T-helper 22 cell (primary cell): ENCODE results near the gene SYNRG.
A peak's percentile ranks its signal among the peaks of the same experiment; 100 is the strongest.

Experiments used
- DNase-seq: peaks from one replicate; pipeline ENCODE4 v3.0.0-alpha.2; 2020; ENCODE audit warnings: low read depth

SYNRG gene

DNA sequence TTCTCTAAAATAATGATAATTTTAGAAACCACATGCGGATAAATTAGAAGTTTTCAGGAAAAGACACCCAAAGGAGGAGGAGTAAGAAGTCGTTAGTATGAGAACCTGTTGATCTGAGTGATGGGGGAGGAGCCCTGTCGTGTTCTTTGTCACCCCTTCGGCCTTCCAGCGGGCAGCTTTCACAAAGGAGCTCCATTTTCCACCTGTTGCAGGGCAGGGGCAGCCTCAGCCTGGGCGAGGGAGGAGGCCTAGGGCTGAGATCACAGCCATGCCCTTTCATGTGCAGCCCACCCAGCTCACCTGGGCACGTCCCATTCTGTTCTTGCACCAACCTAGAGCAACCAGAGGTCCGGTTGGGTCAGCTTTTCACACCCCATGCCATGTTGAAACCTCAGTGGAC is 114.2 kb downstream of the SYNRG start:
- no peak for DNase-seq

DNA sequence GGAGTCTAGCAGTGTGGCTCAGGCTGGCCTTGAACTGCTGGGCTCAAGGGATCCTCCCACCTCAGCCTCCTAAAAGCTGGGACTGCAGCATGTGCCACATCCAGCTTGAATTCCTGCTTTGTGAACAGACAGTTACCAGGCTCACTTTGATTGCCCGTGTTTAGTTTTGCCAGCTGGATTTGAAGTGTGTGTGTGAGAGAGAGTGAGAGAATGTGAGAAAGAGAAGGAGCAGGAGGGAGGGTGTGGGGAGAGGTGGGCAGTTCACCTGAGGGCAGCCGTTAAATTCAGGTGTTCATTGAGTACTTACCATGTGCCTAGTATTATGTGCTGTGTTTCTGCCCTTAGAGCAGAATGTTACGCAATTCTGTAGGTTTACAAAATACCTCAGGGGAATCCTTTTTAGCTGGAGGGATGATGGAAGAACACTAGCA is 114.8 kb downstream of the SYNRG start:
- no peak for DNase-seq

DNA sequence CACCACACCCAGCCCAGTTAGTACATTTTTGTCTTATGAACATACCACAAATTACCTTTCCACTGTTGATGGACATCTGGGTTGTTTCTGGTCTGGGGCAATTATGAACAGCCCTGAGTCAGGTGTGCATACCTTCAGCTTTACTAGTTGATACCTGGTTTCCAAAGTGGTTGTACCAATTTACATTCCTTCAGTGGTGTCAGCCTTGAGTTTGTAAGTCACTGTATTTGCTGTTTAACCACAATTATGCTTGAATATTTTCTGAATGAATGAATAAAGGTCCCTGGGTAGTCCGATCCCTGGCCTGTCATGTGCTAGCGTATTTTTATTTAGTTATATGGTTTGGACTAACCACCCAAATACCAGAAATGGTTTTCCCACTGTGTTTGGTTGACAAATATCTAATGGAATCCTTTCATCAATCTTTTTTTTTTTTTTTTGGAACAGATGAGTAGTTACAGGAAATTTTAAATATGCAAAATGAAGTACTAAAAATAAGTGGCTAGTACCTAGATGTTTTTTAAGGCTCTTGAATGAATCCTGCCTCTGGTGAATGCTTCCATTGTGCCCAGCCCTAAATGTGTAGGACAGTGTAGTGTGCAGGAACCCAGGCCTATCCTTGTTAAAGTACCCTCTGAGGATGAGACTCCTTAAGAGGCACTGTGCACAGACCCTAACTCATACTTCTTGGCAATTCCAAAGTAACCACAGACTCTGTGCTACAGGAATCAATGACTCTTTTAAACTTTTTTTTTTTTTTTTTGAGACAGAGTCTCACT is 115.8 kb downstream of the SYNRG start:
- no peak for DNase-seq

DNA sequence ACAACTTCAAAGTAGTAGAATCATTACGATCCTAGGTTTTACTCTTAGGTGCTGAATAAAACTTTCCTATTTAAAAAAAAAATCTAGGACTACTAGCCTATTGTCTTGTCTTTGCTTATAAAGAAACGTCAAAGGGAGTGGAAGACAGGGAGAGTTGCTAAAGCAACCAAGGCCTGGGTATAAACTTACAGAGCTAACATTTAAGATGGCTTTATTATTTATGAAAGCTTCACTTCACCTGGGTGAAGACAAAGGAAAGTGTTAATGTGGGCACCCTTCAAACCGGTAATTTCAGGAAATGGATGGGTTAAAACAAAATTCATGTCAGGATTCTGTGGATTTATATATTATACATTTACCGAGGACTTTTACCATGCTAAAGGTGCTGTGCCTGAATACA is 117.1 kb downstream of the SYNRG start:
- no peak for DNase-seq

DNA sequence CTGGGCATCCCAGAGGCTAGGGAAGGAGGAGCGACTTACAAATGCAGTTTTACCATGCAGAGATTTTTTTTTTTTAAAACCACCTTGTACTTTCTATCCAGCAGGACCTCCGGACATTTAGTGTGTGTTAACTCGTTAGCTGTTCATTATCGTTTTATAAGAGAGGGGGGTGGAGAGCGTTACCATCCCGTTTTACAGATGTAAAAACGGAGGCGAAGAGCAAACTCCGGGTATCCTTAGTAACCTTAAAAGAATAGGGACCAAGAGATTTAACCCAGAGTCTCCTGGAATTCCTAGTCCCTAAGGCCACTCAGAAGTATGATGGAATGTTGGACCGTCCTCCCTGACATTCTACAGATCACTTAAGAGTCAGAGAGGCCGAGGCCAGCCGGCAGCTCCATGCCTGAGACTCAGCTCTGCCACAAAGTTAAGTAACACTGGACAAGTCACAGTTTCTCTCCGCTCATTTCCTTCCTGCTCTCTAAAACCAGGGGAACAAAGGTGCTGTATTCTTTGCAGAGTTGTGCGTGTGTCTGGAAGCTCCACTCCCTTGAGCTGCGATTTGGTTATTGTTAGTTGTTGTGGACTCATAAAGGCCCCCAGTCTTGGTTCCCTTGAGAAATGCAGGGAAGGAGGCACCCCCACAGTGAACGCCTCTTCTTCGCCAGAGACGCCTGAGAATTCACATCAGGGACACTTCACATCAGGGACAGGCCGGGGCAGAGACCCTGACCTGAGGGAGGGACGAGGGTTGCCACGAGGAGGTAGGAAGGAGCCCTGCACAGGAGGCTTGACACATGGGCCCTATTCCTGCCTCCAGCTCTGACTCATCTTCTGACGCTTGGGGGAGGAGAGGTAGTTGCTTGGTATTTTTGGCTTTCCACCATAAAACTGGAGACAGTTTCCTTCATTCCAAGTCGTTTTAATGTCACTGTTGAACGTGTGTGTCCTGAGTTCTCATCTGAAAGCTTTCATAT is 118.3 kb downstream of the SYNRG start:
- DNase-seq: no peak

DNA sequence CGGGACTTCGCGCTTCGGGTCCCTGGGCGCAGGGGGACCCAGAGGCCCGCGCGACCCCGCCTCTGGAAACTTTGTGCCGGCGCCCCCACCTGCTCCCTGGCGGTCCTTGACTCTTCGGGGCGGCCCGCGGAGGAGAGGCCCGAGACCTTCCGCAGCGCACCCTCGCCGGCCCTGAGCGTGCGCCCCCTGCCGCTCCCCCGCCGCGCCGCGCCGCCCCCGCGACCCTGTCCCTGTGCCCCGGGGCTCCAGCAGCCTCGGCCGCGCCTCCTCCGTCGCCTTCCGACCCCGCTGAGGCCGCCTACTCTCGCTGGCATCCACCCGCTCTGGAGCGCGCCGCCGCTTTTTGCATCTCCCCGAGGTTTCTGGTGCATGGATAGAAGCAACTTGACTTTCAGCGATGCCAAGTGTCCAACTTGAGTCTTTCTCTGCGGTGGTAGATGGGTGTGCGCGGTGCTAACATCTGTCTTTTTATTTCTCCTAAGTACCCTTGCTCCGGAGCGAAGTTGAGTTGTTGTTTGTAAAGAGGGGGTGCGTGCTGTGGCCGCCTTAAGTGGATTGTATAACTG is 119.1 kb downstream of the SYNRG start:
- DNase-seq: peak; percentile 58

DNA sequence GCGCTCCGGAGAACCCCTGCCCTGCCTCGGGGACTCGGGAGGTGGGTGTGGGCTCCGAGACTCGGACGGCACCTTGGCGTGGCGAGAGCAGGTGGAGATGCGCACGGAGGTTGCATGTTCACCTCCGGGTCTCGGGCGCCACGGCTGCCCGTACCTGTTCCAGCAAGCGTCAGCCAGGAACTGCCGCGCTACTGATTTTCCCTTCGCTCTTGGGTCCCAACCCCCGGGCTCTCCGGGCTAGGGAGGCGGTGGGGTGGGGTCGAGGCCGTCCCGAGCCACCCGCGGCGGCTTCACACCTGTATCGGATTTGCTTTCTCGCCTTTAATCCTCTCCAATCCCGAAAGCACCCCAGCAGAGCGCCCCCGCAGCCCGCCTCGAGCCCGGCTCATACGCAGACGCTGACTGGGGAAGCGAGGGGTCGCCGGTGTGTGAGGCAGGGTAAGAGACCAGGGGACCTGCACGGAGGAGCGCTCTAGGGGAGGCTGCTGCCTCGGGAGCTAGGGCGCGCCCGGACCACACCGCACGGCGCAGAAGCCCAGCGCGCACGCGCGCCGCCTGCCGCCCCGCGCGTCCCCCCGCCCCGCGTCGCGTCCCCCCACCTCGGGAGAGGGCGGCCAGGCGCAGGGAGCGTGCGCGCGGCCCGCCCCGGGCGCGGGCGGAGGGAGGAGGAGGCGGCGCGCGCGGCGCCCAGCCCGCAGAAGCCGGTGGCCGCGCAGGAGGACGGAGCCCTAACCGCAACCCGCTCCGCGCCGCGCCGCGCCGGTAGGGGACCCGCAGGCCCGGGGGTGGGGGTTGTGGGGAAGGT is 119.8 kb downstream of the SYNRG start, which contains the start of gene DUSP14:
DUSP14 (plus strand) TSS at position 695 of the 805 bp plus-strand sequence. CDS start 22,382 bp downstream, outside the sequence.
- peak; percentile 71 for DNase-seq

DNA sequence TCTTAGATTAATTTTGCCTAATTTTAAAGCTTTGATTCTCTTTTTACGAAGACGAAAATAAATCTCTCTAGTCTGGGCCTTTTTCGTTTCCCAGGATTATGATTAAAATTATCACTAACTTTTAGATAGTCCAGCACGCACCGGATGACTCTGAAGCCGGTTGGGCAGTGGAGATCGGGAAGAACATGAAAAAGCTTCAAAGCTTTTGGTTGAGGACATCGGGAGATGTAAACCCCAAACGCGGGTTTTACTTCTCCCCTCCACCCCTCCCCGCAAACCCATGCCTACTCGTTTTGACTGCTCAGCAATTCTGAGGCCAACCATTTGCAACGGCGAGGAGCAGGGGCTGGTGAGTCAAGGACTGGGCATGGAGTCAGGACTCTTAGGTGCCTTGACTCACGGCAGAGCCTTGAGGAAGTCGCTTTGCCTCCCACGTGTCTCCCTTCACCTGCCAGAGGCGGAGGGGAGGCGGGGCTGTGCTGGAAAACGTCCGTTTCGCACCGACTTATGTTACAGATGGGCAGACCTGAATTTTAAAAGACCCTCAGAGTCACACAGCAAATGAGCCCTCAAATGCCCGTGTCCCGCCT is 120.5 kb downstream of the SYNRG start:
- peak; percentile 49 for DNase-seq

DNA sequence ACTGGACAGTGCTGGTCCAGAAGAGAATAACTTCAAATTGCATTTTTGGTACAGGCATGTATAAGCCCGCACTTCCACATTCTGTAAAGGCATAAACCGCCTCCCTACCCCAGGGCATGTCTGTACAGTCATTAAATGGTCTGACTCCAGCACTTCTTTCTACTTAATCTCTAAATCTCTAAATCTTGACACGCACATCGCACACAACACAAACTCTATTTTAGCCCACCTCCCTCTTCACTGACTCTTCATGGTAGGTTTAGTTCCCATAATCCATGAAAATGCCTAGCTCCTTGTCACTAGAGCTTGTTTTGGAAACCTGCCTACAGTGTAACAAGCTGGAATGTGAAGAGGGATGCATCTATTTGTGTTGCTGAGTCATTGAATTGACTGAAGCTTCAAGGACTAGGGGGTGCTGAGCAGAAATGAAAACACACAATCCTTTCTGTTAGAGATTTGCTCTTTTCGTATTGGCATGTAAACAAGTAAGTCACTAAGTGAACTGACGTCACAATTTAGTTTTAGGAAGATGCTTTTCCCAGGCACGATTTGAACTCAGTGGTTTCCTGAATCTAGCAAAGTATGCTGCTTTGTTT is 121.1 kb downstream of the SYNRG start:
- DNase-seq: no peak

DNA sequence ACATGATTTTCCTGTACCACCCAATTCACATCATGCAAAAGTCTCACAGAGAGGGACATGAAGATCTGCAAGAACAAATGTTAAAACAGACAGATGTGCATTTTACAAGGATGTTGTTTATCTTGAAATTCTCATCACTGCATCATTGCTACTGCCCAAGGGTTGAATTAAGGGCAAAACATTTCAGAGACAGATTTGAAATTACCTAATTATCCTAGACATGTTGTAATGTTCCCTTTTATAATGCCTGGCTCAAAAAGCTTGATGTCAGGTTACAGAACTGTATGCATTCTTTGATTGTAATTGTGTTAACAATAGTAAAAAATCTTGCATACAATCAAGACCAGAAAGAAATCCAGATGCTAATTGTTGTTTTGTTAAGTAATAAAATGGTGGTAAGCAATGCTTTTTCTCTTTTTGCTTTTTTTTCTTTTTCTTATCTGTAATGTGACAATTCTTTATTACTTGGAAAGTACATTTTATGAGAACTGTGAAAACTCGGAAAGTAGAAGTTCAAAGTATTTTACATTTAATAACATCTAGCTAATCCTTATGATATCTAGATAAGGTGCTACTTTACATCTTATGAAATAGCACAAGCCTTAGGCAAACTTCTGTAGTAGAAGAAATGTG is 123.2 kb downstream of the SYNRG start:
- DNase-seq: no peak

DNA sequence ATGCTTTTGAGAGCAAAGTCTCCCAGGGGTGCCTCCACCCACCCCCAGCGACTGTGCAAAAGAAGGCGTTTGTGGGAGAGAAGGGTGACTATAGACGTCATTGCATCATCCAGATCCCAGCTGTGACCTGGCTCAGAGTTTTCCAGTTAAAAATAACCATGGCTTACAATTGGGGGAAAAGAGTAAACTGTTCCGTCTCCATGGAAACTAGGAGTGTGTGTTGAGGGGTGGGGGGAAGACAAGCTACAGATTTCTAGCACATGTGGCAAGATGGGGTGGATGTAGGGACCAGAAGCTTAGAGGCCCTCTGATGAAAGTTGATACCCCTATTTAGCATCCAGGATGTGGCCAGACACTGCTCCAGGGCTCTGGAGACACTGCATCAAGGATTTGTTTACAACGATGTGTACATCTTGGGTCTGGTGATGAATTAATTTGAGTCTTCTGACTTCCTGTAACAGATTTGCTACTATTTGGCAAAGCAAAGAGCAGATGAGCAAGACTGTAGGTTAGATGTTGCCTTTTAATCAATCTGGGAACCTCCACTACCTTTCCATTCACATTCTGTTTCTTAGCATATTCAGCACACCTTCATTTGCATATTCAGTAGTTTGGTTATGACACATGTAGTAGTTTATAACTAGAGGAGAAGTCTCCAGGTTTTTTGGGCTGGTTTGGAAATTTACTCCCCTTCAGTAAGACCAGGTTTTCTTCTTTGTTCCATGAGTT is 125.7 kb downstream of the SYNRG start:
- no peak for DNase-seq

DNA sequence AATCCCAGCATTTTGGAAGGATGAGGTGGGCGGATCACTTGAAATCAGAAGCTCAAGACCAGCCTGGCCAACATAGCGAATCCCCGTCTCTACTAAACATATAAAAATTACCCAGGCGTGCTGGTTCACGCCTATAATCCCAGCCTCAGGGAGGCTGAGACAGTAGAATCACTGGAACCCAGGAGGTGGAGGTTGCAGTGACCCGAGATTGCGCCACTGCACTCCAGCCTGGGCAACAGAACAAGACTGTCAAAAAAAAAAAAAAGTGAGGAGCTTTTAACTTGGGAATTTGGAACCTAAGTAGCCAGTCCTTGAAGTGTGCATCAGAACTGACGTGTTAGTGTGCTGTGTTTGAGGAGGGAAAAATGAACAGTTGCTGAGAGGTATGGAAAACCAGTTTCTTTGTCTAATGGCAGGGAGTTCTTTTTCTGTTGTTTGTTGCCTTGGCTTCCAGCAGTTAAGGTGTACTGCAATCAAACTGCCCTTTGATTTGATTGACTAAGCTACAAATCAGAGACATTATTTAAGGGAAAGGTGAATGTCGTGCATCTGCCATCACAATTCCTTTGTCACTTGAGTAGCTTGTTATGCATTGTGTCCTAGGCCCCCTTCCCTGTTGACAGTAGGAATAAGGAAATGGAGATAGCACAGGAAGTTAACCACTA is 128.1 kb downstream of the SYNRG start:
- no peak for DNase-seq

DNA sequence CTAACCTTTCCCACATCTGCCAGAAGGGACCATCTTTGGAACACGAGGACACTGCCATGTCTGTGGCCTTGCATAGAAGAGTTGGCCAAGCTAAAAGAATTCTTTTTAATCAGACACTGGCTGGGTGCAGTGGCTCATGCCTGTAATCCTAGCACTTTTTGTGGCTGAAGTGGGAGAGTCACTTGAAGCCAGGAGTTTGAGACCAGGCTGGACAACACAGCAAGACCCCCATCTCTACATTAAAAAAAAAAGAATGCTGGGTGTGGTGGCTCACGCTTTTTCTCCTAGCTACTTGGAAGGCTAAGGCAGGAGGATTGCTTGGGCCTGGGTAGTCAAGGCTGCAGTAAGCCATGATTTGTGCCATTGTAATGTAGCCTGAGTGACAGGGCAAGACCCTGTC is 128.8 kb downstream of the SYNRG start:
- DNase-seq: no peak

DNA sequence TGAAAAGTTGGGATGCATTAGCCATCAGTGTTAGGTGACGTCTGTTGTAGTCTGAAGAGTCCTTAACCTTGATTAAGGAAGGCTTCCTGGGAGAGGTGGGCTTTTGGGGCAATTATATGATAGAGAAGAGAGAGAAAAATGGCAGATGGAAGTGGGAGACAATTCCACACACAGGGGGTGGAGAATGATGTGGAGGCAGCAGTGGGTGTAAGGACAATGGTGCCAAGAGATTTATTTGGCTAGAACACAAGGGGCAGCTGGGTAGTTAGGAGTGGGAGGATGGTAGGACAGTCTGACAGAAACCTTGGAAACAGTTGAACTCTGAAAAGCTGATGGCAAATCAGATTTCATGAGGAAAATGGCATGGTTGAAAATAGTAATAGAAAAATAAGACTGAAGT is 130.2 kb downstream of the SYNRG start:
- DNase-seq: no peak

DNA sequence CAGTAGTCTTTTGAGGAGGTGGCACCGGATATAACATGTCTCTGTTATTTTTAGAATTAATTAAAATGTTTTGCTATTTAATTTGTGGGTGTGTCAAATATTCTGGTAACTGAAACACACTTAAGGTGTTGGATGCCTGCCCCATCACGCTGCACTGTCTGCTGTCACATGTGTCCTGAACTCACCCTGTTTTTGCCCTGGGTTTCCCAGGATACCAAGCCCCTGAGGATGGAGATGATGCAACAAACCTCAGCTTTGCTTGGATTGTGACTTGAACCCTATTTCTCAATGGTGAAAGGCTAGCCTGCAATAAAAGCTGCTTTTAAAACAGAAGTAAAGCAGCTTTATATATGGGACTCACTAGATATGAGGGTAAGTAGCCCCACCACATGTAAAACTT is 131.0 kb downstream of the SYNRG start:
- no peak for DNase-seq

DNA sequence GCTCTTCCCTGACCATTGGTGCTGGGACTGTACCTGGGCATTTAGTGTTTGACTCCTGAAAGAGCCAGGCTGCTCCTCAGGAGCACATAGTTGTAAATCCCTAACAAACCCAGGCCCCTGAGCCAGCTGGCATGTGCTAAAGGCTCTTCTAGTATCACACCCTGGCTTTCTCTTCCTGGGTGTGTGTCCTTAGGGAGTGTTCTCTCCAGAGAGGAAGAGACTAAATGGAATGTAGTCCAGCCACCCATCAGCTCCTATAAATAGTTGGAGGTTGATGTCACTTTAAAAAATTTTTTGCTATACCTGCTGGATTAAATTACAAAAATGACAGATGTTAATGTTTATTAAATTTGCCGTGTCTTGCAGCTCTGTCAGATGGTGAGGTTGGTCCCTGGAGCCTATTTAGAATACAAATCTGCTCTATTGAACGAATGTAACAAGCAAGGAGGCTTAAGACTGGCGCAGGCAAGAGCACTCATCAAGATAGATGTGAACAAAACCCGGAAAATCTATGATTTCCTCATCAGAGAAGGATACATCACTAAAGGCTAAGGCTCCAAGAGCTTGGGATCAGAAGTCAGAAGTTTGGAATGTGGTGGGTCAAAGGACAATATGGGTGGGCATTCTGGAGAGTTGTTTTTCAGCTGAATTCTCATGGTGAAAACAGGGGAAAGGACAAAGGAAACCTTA is 132.6 kb downstream of the SYNRG start:
- DNase-seq: no peak

DNA sequence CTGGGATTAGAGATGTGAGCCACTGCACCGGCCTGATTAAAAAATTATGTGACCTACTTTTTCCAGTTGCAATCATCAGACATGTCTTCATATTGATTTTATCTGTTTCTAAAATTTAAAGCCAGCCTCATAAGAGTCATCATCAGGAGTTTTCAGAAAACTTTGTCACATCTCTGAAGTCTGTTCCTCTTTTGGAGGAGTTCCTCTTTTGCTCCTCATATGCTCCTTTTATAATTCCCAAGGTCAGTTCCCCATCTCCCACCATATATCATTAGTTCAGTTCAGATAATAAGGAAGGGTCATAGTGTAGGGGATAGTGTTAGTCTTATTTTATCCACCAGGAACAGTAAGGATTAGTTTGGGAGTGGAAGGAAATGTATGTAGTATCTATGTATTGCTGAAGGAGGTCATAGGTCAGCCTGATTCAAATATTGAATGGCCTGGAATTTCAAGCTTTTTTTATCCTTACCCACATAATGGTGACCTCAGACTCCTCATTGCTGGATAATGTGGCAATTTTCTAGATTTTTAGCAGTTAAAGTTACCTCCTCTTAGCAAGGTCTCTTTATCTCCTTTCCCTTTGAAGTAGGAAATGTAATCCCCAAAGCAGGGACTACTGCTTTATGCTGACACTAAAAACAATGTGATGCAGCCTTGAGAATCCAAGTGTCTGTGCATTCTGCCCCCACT is 133.3 kb downstream of the SYNRG start:
- DNase-seq: no peak

DNA sequence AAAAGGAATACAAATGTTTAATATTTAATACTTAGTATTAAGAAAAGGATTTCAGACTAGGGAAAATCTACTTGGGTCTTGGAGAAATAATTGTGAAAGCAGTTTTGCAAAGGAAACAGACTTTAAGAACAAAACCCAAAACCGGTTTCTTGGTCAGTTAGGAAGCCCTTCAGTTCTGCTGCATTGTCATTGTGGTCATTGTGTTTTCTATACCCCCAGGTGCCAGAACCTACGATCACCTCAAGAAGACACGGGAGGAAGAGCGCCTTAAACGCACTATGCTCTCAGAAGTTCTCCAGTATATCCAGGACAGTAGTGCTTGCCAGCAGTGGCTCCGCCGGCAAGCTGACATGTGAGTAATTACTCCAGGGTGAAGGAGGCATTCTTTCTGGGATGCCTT is 139.0 kb downstream of the SYNRG start:
- DNase-seq: no peak
